Esophagus muscularis mucosa (tissue), 4 donors: ENCODE data around the gene EEIG1.

ENCODE experiments used
- EP300 ChIP-seq: sonication (generic); formaldehyde crosslinking; IDR thresholded peaks from one replicate; pipeline ENCODE4 v1.6.1; 2017; ENCODE audit warnings: antibody characterized with exemption
- POLR2A ChIP-seq: fragments of 450-650 bp; IDR thresholded peaks from one replicate; pipeline ENCODE4 v1.6.1; 2017; ENCODE audit warnings: antibody characterized with exemption, moderate library complexity, mild to moderate bottlenecking, low read depth
- POLR2AphosphoS5 ChIP-seq, 2 donors: sonication (generic); formaldehyde crosslinking; IDR thresholded peaks; one replicate each; pipeline ENCODE4 v1.6.1; 2017; ENCODE audit warnings: antibody characterized with exemption in 2 of 2
- TF ChIP-seq, protein P1 (sequence below), 3 experiments: fragments of 200-600 bp in 2 of 3; fragments of 450-650 bp in 1 of 3; sonication (generic) in 2 of 3; IDR thresholded peaks; one replicate each; pipeline ENCODE4 v1.5.1; 2017 to 2019; ENCODE audit warnings: antibody characterized with exemption in 3 of 3, mild to moderate bottlenecking in 2 of 3, moderate library complexity in 1 of 3

- TF ChIP-seq, protein P1, sequence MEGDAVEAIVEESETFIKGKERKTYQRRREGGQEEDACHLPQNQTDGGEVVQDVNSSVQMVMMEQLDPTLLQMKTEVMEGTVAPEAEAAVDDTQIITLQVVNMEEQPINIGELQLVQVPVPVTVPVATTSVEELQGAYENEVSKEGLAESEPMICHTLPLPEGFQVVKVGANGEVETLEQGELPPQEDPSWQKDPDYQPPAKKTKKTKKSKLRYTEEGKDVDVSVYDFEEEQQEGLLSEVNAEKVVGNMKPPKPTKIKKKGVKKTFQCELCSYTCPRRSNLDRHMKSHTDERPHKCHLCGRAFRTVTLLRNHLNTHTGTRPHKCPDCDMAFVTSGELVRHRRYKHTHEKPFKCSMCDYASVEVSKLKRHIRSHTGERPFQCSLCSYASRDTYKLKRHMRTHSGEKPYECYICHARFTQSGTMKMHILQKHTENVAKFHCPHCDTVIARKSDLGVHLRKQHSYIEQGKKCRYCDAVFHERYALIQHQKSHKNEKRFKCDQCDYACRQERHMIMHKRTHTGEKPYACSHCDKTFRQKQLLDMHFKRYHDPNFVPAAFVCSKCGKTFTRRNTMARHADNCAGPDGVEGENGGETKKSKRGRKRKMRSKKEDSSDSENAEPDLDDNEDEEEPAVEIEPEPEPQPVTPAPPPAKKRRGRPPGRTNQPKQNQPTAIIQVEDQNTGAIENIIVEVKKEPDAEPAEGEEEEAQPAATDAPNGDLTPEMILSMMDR (IDR thresholded peaks at IDR 0.05), result no peak
- TF ChIP-seq POLR2A, result no peak
- no peak for TF ChIP-seq POLR2AphosphoS5 (IDR thresholded peaks at IDR 0.05)
- TF ChIP-seq EP300, result no peak
Observed at GRCh38 chr9:127972236-127972871, 8.4 kb downstream of the EEIG1 start.
